ENCODE measurements around the gene DYDC1. TPM values are rescaled to one million over a fixed set of nuclear protein-coding genes. Genes with fewer than 3 reads are reported as not detected.

Gene DYDC1
- total RNA-seq, 2 donors from 2014 or later: not detected

DNA sequence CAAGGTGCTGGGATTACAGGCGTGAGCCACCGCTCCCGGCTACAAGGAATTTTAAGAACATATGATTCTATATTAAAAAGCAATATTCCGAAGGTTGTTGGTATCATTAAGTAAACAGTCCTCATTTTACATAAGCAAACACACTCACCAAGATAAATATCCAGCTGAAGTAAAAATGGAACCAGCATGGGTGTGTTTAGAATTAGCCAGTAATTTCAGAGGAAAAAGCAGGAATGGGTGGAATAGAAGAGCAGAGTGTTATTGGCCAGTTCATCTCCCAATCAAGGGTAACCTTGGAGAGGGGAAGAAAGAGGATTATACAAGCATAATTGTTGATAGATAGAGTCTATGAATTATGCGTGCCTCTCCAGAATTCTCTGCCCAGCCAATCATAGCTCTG, 35.4 kb downstream of the DYDC1 start:
- no peaks in the 10 kb centered on the region for H3K4me1 ChIP-seq
- TF ChIP-seq, protein P1, sequence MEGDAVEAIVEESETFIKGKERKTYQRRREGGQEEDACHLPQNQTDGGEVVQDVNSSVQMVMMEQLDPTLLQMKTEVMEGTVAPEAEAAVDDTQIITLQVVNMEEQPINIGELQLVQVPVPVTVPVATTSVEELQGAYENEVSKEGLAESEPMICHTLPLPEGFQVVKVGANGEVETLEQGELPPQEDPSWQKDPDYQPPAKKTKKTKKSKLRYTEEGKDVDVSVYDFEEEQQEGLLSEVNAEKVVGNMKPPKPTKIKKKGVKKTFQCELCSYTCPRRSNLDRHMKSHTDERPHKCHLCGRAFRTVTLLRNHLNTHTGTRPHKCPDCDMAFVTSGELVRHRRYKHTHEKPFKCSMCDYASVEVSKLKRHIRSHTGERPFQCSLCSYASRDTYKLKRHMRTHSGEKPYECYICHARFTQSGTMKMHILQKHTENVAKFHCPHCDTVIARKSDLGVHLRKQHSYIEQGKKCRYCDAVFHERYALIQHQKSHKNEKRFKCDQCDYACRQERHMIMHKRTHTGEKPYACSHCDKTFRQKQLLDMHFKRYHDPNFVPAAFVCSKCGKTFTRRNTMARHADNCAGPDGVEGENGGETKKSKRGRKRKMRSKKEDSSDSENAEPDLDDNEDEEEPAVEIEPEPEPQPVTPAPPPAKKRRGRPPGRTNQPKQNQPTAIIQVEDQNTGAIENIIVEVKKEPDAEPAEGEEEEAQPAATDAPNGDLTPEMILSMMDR (IDR thresholded peaks at IDR 0.05): no peak
- H3K27me3 ChIP-seq: no peaks in the 10 kb centered on the region
- H3K9me3 ChIP-seq: no peaks in the 10 kb centered on the region
- no peak for DNase-seq (ENCODE audit: low spot score)
- H3K36me3 ChIP-seq: no peaks in the 10 kb centered on the region
- no peak overlapping the region for H3K27ac ChIP-seq
- no peak overlapping the region for H3K4me3 ChIP-seq

DNA sequence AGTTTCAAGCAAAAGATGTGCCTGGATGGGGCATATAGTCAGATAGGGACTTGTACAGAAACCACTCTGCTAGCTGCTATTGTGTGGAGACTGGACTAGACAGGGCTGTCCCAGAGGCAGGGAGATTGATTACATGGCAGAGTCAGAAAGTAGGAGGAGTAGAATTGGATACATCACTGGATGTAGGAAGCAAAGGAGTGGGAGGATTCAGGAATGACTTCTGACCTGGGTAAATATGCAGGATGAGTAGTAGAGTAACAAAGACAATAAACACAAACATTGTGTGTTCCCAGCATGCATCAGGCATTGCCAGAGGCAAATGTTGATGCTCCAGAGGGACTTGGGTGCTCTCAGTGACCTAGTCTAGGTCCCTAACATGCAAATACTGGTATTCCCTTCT, 36.2 kb downstream of the DYDC1 start:
- Histone ChIP-seq H3K4me3 (no peak overlapping the region), H3K36me3 (no peaks in the 10 kb centered on the region), H3K27ac (no peak overlapping the region), H3K27me3 (no peaks in the 10 kb centered on the region), H3K9me3 (no peaks in the 10 kb centered on the region), H3K4me1 (no peaks in the 10 kb centered on the region)
- no peak for DNase-seq (ENCODE audit: low spot score)
- TF ChIP-seq, protein P1 (IDR thresholded peaks at IDR 0.05): no peak

DNA sequence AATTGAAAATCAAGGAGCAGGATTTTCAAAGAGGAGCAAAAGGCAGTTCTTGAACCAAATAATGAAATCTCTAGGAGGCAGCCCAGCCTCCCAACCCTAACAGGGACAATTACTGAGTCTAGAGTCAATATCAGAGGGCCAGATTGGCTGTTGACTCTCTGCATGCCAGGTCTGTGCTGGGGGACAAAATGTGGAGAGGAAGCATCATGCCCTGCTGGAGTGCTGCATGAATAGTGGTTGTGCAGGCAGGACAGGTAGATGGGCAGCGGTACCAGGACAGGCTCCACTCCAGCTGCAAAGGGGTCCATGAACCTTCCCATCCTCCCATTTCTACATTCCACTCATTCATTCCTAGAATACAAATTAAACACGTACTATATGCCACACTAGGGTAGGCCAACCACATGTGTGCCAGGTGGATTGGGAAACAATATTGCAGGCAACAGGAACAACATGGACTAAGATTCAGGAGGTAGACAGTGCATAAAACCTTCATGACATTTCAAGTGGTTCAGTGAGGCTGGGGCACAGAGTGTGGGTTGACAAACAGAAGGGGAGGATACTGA, 36.7 kb downstream of the DYDC1 start:
- TF ChIP-seq, protein P1 (IDR thresholded peaks at IDR 0.05): no peak
- Histone ChIP-seq H3K36me3 (no peaks in the 10 kb centered on the region), H3K4me1 (no peaks in the 10 kb centered on the region), H3K27ac (no peak overlapping the region), H3K9me3 (no peaks in the 10 kb centered on the region), H3K27me3 (no peaks in the 10 kb centered on the region), H3K4me3 (no peak overlapping the region)
- DNase-seq (ENCODE audit: low spot score): no peak

DNA sequence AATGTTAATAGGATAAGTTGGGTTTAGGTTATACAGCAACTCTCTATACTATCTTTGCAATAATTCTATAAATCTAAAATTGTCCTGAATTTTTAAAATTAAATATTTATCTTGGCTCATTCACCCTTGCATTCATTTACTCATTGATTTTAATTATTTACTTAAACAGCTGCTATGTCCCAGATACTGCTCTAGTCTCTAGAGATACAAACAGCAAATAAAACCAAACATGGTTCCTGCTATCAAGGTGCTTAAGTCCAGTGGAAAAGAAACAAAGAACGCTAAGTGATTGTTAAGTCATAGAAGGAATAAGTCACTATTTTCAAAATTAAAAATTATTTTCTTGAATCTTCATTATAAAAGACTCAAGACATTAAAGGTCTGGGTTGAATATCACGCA, 37.2 kb downstream of the DYDC1 start:
- no peaks in the 10 kb centered on the region for H3K4me1 ChIP-seq
- TF ChIP-seq, protein P1 (IDR thresholded peaks at IDR 0.05): no peak
- no peaks in the 10 kb centered on the region for H3K27me3 ChIP-seq
- H3K4me3 ChIP-seq: no peak overlapping the region
- H3K36me3 ChIP-seq: no peaks in the 10 kb centered on the region
- no peak for DNase-seq (ENCODE audit: low spot score)
- H3K9me3 ChIP-seq: no peaks in the 10 kb centered on the region
- no peak overlapping the region for H3K27ac ChIP-seq

DNA sequence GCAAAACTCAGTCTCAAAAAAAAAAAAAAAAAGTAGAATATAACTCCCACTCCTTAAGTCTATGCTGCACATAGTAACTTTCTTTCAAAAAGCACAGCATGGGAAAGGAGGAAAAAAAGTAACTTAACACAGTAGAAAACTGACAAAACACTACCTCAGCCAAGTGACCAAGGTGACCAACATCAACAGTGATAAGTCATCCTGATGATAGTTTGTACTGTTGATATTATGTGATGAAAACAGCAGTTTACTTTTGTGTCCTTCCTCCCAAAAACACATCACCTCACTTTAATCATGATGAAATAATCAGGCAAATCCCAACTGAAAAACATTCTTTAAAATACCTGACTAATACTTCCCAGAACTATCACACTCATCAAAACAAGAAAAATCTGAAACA, 37.8 kb downstream of the DYDC1 start:
- H3K27ac ChIP-seq: no peak overlapping the region
- no peaks in the 10 kb centered on the region for H3K4me1 ChIP-seq
- H3K36me3 ChIP-seq: no peaks in the 10 kb centered on the region
- TF ChIP-seq, protein P1 (IDR thresholded peaks at IDR 0.05): no peak
- no peaks in the 10 kb centered on the region for H3K9me3 ChIP-seq
- H3K27me3 ChIP-seq: no peaks in the 10 kb centered on the region
- DNase-seq (ENCODE audit: low spot score): no peak
- H3K4me3 ChIP-seq: no peak overlapping the region

DNA sequence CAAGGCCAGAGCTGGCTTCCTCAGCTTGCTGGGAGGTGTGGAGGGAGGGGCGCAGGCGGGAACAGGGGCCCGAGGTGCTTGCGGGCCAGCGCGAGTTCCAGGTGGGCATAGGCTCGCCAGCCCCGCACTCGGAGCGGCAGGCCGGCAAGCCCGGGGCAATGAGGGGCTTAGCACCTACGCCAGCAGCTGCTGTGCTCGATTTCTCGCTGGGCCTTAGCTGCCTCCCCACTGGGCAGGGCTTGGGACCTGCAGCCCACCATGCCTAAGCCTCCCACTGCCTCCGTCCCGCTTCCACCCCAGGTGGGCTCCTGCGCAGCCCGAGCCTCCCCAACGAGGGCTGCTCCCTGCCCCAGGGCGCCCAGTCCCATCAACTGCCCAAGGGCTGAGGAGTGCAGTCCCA, 41.2 kb downstream of the DYDC1 start:
- TF ChIP-seq, protein P1 (IDR thresholded peaks at IDR 0.05): no peak
- Histone ChIP-seq H3K9me3 (no peaks in the 10 kb centered on the region), H3K27me3 (no peaks in the 10 kb centered on the region), H3K4me3 (no peak overlapping the region), H3K36me3 (no peaks in the 10 kb centered on the region), H3K27ac (no peak overlapping the region), H3K4me1 (no peaks in the 10 kb centered on the region)
- no peak for DNase-seq (ENCODE audit: low spot score)

Measured in right atrium auricular region (tissue), 2 donors.